Measurements from ENCODE around the gene MECR.

DNA sequence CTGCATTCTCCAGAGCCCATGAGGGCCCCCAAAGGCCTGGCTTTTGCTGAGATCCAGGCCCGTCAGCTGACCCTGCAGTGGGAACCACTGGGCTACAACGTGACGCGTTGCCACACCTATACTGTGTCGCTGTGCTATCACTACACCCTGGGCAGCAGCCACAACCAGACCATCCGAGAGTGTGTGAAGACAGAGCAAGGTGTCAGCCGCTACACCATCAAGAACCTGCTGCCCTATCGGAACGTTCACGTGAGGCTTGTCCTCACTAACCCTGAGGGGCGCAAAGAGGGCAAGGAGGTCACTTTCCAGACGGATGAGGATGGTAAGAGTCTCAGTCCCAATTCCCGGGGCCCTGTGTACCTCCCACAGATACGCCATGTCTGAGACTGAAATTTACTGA is 44.7 kb upstream of the MECR start:
- TF ChIP-seq, protein P1, sequence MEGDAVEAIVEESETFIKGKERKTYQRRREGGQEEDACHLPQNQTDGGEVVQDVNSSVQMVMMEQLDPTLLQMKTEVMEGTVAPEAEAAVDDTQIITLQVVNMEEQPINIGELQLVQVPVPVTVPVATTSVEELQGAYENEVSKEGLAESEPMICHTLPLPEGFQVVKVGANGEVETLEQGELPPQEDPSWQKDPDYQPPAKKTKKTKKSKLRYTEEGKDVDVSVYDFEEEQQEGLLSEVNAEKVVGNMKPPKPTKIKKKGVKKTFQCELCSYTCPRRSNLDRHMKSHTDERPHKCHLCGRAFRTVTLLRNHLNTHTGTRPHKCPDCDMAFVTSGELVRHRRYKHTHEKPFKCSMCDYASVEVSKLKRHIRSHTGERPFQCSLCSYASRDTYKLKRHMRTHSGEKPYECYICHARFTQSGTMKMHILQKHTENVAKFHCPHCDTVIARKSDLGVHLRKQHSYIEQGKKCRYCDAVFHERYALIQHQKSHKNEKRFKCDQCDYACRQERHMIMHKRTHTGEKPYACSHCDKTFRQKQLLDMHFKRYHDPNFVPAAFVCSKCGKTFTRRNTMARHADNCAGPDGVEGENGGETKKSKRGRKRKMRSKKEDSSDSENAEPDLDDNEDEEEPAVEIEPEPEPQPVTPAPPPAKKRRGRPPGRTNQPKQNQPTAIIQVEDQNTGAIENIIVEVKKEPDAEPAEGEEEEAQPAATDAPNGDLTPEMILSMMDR (IDR thresholded peaks at IDR 0.05), result no peak
- TF ChIP-seq POLR2A (IDR thresholded peaks at IDR 0.05), result no peak

Measured in uterus (tissue), 2 donors.